GM12891 (cell line): Measurements from ENCODE around the gene C11orf21.

Experiments used
- PAX5 ChIP-seq: IDR thresholded peaks from 2 replicates; pipeline ENCODE4 v1.6.1; 2011; ENCODE audit warnings: low read length, moderate library complexity, mild to moderate bottlenecking; ENCODE audit not compliant: insufficient read depth, severe bottlenecking
- POLR2A ChIP-seq: IDR thresholded peaks from 2 replicates; pipeline ENCODE4 v1.6.1; 2011; ENCODE audit warnings: low read depth, low read length, control low read depth
- POLR2AphosphoS5 ChIP-seq: IDR thresholded peaks from 2 replicates; pipeline ENCODE4 v1.6.1; 2011; ENCODE audit warnings: low read depth, low read length, control low read depth
- TAF1 ChIP-seq: IDR thresholded peaks from 2 replicates; pipeline ENCODE4 v1.6.1; 2011; ENCODE audit warnings: low read depth, low read length, control low read depth

DNA sequence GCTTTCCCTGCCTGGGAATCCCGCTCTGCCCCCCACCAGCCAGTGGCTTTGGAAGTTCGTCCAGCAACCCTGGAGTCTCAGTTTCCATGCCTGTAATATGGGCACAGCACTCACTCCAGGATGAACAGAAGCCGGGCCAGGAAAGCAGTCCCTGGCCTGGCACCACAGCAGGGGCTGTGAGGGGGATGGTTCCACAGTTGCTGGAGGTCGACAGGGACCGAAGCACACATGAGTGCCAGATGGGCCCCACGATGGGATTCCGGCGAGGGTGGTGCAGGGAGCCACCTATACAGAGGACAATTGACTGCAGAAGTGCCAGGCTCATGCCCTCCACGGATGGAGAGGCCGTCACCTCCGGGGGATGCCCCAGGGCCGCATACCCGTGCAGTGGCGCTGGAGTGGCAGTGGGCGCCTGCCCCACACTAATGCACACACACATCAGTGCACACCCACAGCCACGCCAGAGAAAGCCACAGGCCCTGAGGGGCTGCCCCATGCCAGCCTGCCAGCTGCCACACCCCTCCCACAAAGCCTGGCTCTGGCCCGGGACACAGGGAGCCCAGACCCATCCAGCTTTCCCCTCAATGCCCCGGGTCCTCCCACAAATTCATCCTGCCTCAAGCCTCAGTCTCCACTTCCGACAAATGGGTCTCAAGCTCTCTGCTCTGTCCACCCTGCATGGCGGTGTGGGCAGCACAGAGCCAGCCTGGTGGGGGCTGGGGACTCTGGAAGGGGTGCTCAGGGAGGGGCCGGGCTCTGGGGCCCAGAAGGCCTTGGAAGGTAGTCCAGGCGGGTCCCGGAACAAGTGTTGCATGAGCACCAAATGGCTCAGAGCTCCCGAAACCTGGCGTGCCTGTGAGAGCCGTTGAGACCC, 41.0 kb downstream of the C11orf21 start:
- no peak for TF ChIP-seq POLR2A
- TF ChIP-seq POLR2AphosphoS5 = no peak
- no peak for TF ChIP-seq TAF1
- TF ChIP-seq PAX5 = no peak
